Bone marrow (tissue), 2 donors: ENCODE data around the gene UNC5B.
A peak's percentile ranks its signal among the peaks of the same experiment; 100 is the strongest.
"Not testable (repeated sequence)": the region's sequence is repeated elsewhere in the genome, so short reads cannot be mapped to it uniquely, and the experiment has no call there.

Experiments used
- DNase-seq, 2 donors: peaks; one replicate each; lab custom pipeline; 2025; lab: John Stamatoyannopoulos, UW

Gene UNC5B

DNA sequence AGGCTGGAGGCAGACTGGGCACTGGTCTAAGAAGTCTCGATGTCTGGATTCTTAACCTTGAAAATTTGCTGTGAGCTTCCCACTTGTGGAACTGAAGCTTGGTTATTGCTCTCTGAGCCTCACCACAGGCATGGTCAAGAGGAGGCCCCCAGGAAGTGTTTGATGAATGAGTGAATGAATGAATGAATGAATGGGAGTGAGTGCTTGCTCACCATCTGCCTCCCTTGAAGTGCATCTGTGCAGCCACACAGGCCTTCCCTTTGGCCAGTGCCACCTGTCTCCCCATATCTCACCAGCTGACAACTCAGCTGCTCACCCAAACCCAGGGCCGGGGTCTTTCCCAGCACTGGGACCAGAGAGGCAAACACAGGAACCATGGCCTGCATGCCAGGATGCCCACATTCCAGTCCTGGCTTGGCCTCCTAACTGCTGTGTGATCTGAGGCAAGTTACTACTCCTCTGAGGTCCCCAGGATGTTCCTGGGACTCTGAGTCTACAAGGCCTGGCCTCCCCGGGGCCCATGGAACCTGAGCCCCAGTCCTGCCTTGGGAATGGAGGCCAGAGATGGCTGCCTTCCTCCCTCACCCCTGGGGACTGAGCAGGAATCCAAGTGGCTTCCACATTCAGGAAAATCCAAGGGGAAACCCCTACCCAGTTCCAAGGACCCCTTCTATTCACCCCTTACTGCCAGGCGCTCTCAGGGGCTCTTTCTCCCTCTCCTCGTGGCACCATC is 55.3 kb downstream of the UNC5B start:
- DNase-seq: no peak

DNA sequence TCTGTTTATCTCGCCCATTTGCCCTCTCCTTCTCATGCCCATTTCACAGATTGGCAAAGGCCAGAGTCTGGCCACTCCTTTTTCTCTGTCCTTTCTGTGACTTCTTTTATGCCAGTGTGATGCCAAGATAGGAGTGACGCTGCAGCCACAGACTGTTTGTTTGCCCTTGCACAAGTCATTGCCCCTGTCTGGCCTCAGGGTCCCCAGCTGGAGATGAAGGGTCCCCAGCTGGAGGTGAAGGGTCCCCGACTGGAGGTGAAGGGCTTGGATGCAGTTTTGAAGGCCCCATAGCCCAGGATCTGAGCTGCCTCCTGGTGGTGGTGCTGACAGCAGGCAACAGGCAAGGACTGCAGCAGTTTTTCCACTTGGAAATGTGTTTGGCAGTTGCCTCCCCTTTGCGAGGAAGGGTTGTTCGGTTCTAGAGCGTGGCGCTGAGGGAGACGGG is 55.9 kb downstream of the UNC5B start:
- no peak for DNase-seq

GRCh38 chr10:71268758-71269157 is 56.4 kb downstream of the UNC5B start:
- DNase-seq: no peak

DNA sequence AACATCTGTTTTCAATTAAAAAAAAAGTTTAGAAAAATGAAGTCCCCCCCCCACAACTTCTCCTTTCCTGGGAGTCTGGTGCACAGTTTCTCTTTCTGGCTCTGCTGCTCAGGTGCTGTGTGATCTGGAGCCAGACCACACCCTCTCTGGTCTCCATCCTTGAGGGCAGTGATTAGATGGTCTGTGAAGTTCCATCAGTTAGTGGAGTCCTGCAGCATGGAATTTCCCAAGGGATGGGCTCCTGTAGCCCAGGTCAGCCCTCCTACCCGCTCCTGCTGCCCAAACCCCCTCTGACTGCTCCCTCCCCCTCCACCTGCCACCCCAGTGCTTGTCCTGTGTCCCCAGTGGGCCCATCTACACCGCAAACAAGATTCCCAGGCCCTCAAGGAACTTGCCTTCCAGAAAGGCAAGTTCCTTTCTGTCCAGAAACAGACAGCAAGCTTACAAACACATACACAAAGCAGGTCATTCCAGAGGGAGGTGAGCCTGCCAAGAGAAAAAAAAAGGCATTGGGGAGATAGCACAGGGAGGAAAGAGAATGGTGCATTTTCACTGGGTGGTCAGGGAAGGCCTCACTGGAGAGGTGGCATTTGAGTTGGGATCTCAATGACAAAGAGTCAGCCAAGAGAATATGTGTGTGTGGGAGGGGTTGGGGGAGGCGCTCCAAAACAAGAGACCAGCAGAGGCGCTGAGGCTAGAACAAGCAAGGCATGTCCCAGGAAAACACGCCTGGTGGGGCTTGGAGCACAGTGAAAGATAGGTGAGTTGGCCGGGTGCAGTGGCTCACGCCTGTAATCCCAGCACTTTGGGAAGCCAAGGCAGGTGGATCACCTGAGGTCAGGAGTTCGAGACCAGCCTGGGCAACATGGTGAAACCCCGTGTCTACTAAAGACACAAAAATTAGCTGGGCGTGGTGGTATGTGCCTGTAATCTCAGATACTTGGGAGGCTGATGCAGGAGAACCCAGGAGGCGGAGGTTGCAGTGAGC is 57.2 kb downstream of the UNC5B start:
- no peak for DNase-seq

DNA sequence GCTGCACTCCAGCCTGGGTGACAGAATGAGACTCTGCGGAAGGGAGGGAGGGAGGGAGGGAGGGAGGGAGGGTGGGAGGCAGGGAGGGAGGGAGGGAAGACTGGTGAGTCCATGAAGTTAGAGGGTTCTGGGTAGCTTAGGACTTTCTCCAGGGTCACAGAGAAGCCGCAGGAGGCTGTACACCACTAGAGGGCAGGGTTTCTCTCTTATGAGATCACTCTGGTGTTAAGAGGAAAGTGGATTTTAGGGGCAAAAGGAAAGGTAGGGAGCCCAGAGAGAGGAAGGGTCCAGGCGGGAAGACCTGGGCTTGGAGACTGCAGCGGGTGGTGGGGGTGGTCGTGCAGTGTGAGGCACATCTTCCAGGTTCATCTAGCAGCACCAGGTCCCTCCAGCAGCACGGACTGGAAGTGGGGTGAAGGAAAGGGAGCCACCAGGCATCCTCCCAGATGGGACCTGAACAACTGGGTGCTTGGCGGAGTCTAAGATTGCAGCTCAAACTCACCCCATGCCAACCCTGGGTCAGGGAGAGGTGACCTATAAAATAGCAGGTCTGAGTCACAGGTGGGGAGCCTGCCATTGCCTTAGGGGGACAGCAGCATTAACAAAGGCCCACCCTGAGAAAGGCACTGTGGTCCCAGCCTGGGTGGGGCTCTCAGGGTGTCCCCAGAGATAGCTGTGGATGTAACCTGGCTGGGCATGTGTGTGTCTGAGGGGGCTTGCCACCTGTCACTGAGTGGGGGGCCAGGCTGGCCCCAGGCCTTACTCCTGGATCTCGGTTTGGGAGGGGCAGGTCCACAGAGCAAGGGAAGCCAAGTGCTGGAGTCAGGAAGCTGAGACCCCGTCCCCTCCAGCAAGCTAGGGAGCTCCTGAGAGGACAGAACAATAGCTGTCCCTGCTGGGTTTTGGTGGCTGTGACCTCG is 58.2 kb downstream of the UNC5B start:
- peak in 1 of 2 donors; percentile 55 for DNase-seq

- DNase-seq: no peak
Measured at GRCh38 chr10:71271662-71272055, 59.3 kb downstream of the UNC5B start.

DNA sequence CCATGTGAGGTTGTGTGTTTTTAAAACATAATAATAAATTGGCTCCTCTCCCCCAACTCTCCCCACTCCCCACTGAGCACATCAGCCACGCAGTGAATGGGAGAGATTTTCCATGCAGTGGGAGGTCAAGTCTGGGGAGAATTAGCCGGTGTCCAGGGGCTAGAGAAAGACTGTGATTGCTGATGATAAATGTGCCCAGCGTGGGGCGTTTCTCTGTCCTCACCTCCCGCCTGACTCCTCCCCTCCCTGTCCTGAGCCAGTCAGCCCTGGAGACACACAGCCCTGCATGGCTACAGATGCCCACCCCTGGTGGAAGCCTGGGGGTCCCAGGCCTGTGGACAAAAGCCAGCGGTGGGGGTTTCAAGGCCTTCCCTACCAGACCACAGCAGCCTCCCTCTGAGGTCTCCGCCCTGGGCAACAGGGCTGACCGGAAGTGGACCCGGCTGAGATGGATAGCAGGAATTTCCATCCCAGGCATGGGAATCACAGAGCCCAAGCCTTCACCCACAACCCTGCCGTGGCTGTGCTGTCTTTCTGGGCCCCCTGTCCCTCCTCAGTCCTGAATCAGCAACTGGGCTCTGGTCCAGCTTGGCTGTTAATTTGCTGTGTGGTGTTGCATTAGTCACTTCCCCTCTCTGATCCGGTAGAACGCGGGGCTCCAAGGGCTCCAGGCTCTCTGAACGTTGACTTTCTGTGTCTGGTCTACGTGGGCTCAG is 59.8 kb downstream of the UNC5B start:
- no peak for DNase-seq

DNA sequence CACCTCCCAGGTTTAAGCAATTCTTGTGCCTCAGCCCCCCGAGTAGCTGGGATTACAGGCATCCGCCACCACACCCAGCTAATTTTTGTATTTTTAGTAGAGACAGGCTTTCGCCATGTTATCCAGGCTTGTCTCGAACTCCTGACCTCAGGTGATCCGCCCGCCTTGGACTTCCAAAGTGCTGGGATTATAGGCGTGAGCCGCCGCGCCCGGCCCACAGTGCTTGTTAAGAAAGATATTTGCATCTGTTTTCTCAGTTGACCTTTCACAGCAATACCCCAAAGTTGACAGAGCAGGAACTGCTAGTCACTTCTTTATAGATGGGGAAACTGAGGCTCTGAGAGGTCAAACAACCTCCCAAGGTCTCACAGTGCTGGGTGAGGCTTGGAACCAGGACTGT is 60.6 kb downstream of the UNC5B start:
- DNase-seq: not testable (repeated sequence)

DNA sequence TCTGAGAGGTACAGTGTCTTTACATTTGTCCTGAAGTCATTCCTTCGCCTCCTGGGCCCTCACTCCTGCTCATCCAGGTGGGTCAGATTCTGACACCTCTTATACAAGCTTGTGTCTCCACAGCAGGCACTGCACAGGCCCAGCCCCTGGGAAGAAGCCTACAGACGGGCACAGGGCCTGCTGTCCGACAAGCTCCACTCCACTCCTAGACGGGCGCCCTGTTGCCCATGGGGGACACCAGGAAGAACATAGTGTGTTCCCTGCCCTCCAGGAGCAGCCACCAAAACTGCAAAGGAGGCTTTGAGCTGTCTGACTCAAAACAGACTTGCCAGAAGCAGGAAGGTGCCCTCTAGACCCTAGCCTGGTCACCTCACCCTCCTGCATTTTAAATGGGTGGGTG is 61.1 kb downstream of the UNC5B start:
- DNase-seq: no peak

DNA sequence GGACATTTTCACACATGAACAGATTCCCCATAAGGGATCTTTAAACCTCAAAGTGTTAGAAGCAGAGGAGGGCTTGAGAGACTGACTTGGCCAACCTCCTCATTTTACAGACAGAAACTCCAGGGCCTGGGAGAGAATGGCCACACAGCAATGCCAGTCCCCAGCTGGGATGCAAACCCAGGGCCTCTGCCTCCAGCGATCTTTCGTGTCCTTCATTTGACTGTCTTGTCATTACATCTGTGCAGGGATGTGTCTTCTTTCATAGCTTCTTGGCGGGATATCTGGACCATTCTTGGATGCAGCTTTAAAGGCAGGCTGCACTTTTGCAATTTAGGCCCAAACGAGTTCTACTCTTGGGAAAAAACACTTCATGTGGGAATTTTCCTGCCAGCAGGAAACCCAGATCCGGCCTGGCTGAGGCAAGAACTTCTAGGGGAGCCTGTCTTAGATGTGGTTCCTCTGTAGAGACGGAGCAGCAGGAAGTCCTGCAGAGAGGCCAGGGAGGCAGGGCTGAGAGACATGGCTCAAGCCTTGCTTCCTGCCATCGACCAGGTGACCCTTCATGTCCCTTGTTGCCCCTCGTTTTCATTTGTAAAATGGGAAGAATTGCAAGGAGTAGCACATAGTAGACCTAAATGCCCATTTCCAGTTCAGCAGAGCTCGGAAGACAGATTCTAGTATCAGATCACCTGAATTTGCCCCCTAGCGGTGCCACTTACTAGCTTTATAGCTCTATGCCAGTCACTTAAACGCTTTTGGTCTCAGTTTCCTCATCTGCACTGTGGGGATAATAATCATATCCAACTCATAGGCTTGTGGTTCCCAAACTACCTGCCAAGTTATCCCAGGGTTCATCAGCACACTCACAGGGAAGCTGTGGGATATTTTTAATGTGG is 62.8 kb downstream of the UNC5B start:
- DNase-seq: no peak

- DNase-seq: no peak
Measured at GRCh38 chr10:71276873-71277272, 64.5 kb downstream of the UNC5B start.

GRCh38 chr10:71277914-71278665 is 65.7 kb downstream of the UNC5B start:
- DNase-seq: no peak

DNA sequence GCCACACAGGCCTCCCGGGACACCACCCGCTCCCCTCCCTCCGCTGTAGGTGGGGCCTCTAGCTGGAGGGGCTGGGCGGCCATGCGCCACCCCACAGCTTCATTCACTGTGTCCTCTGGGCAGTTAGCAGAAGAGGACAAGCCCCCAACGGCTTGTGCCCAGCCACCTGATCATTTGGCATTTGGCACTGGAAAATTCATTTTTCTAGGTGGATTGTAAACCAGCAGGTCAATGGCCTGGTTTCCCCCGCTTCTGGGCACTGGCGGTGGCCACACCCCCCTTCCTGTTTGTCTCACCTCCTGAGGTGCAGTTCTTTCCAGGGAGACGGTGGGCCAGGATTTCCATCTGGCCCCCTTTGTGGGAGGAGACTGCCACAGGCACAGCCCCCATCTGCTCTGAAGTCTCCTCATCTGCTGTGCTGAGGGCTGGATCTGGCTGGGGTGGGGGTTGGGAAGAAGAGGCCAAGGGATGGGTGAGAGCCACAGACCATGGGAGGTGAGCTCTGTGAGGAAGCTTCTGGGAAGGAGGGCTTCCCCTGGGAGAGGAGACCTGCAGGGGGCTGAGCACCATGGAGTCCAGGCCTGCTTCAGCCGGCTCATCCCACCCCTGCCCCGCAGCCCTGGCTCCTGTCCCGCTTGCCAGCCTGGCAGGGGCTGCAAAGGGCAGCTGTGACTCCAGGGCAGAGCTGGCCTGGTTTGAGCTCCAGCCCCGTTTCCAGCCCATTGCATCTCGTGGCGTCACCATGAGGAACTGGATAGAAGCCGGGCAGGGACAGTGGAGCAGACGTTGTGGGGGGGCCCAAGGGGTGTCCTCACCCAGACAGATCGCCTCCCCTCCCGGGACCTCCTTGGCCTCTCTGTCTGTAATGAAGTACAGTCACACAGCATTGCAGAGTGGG is 66.6 kb downstream of the UNC5B start:
- DNase-seq: no peak

DNA sequence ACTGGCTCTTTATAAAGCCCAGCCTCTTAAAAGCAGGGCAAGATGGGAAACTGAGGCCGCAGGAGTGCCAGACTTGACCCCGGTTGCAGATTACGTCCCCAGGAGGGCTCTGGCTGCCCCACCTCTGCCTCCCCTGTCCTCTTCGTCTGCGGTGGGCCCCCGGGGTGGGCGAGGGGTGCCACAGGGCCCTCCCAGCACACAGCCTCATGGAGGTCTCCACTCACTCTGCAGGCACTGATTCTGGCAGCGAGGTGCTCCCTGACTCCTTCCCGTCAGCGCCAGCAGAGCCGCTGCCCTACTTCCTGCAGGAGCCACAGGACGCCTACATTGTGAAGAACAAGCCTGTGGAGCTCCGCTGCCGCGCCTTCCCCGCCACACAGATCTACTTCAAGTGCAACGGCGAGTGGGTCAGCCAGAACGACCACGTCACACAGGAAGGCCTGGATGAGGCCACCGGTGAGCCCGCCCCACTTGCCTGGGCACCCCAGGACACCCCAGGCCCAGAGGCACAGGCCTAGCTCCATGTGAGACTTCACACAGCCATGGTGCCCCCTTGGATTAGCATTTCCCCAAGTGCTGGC is 67.3 kb downstream of the UNC5B start:
- DNase-seq: no peak

GRCh38 chr10:71280216-71280615 is 67.8 kb downstream of the UNC5B start:
- DNase-seq: no peak

DNA sequence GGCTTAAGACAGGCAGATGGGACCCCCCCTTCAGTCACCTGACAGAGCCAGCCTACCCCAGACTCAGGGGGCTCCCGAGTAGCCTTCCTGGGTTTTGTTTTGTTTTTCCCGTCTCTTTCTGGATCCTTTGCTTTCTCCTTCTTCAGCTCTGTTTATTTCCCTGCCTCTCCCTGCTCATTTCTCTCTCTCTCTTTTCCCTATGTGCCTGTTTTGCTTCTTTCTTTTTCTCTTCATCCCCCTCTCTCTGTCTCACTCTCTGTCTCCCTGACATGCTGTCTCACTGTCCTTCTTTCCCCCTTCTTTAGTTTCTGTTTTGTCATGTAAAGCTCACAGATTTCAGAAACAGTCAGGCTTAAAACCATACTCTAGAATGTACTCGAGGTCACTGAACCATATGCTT is 68.5 kb downstream of the UNC5B start:
- DNase-seq: no peak

DNA sequence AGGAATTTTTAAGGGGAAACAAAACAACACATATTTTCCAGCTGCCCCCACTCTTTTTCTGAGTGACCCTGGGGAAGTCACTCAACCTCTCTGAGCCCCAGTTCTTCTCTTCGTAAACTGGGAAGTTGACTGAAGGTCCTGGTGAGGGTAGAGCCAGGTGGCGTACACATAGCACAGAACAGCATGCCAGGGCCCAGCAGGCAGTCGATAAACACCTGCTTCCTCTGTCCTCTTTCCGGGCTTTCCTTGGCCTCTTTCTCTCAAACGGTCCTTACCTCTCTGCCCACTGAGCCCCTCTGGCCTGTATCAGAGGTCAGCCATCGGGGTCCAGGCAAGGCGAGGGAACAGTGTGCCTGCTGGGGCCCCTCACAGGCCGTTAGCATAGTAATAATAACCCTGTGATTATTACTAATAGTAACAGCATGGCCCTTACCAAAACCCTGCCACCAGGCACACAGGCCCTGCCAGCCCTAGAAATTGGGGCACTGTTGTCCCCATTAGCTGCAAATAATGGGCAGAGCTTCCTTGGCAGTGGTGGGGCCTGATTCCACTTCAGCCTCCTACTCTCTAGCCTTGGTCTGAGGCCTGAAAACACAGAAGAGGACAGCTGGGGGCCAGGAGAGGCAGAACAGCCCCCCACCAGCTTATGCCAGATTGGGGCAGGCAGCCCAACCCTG is 69.4 kb downstream of the UNC5B start:
- DNase-seq: no peak

GRCh38 chr10:71282323-71282680 is 69.9 kb downstream of the UNC5B start:
- DNase-seq: no peak
